Measurements from ENCODE around the gene PNPLA1. TPM values are rescaled to one million over a fixed set of nuclear protein-coding genes. Genes with fewer than 3 reads are reported as not detected.

The PNPLA1 gene
- total RNA-seq, 1 donor from 2014 or later = not detected

DNA sequence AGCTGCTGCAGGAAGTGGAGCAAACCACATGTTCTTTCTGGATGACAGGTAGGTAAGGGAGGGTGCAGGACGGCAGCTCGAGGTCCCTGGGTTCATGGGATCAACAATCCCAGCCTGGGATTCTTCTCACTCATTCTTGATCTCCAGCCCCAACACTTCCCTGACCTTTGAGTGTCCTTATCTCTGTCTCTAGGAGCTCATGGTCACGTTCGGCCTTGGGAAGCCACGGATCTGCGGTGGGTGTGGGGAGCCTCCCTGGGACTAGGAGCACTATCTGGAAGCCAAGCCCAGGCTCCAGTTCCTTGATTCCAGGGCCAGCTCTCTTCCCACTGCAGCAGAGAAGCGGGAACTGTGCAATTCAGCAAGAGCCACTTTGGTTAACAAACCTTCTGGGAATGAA lies 39.3 kb downstream of the PNPLA1 start:
- no peaks in the 10 kb centered on the region for H3K36me3 Mint-ChIP-seq
- Histone ChIP-seq H3K36me3 (no peaks in the 10 kb centered on the region), H3K4me1 (peaks cover 10% of the 10 kb centered on the region), H2AFZ (replicated peaks) (no peak overlapping the region), H3K27ac (no peak overlapping the region), H3K4me3 (no peak overlapping the region), H3K9me3 (ENCODE audit: low read depth) (no peaks in the 10 kb centered on the region), H3K27me3 (no peaks in the 10 kb centered on the region), H3K9ac (no peak overlapping the region), H3K79me2 (ENCODE audit: low read depth) (no peaks in the 10 kb centered on the region), H3F3A (ENCODE audit: low read depth) (no peaks in the 10 kb centered on the region), H3K4me2 (no peak overlapping the region), H4K20me1 (ENCODE audit: low read depth) (no peaks in the 10 kb centered on the region)
- no peak overlapping the region for H3K27ac Mint-ChIP-seq
- peaks cover 2% of the 10 kb centered on the region for H3K9me3 Mint-ChIP-seq
- DNase-seq (ENCODE audit: low spot score) = no peak
- peaks cover 4% of the 10 kb centered on the region for H3K27me3 Mint-ChIP-seq (ENCODE audit: insufficient read depth, low read depth)
- H3K4me1 Mint-ChIP-seq = peaks cover 15% of the 10 kb centered on the region
- TF ChIP-seq EZH2phosphoT487 (IDR thresholded peaks at IDR 0.05) (no peak), CTCF (IDR thresholded peaks at IDR 0.05) (no peak), EZH2 (IDR thresholded peaks at IDR 0.05) (no peak)
- no peak overlapping the region for H3K4me3 Mint-ChIP-seq

DNA sequence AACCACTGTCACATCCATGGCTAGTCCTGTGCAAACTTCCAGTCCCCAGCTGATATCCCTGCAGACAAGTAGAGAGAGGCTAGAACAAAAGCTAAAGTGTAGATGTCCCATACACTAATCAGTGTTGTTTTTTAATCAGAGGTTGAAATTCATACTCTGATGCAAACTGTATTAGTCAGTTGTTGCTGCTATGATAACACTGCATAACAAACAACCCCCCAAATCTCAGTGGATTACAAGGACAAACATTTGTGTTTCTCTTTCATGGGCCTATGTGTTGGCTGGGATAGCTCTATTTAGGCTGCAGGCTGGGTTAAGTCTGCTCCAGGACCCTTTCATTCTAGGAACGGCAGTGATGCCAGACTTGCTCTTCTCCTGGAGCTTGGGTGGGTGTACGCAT lies 40.0 kb downstream of the PNPLA1 start:
- Histone ChIP-seq H4K20me1 (ENCODE audit: low read depth) (no peaks in the 10 kb centered on the region), H3F3A (ENCODE audit: low read depth) (no peaks in the 10 kb centered on the region), H3K4me2 (no peak overlapping the region), H3K9ac (no peak overlapping the region), H3K27me3 (no peaks in the 10 kb centered on the region), H3K9me3 (ENCODE audit: low read depth) (no peaks in the 10 kb centered on the region), H3K27ac (no peak overlapping the region), H3K79me2 (ENCODE audit: low read depth) (no peaks in the 10 kb centered on the region), H3K36me3 (no peaks in the 10 kb centered on the region), H3K4me3 (no peak overlapping the region), H2AFZ (replicated peaks) (no peak overlapping the region), H3K4me1 (peaks cover 10% of the 10 kb centered on the region)
- Mint-ChIP-seq H3K27me3 (ENCODE audit: insufficient read depth, low read depth) (peaks cover 4% of the 10 kb centered on the region), H3K4me3 (no peak overlapping the region), H3K36me3 (no peaks in the 10 kb centered on the region), H3K9me3 (peaks cover 2% of the 10 kb centered on the region), H3K4me1 (peaks cover 17% of the 10 kb centered on the region), H3K27ac (no peak overlapping the region)
- no peak for DNase-seq (ENCODE audit: low spot score)
- no peak for TF ChIP-seq EZH2phosphoT487 (IDR thresholded peaks at IDR 0.05)
- no peak for TF ChIP-seq EZH2 (IDR thresholded peaks at IDR 0.05)
- no peak for TF ChIP-seq CTCF (IDR thresholded peaks at IDR 0.05)

DNA sequence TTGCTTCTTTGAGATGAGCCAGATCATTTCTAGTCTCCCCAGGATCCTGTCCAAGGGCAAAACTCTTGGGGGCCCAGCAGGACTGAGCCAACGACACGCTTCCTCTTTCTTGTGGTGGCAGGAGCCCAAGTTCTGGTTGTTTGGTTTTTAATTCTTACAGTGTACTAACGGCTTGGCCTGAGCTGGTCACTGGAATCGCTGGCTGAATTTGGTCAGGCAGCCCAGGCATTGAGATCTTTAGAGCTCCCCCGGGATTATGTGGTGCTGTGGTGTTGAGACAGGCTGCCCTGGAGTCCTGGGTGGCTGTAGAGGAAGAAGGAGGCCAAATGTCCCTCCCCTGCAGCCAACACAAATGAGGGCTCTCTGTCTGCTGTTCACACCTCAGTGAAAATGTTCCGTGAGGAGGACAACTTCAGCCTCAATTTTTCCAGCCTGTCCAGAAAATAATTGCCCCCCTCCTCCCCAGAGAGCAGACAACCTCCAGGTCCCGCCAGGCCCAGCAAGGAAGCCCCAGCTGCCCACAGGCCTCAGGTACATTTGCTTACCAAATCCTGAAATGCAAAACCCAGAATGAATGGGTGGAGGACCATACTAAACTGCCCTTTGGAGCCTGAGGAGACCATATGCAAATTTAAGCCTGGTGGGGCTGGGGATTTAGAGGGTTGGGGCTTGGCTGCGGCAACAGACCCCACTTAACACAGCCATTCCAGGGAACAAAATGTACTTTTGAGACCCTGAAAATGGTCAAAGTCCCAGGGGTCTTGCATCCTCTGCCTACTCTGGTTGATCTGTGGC lies 43.2 kb downstream of the PNPLA1 start:
- H3K9me3 Mint-ChIP-seq = peaks cover 2% of the 10 kb centered on the region
- no peak overlapping the region for H3K27ac ChIP-seq
- H4K20me1 ChIP-seq (ENCODE audit: low read depth) = no peaks in the 10 kb centered on the region
- no peak overlapping the region for H3K4me3 Mint-ChIP-seq
- H3F3A ChIP-seq (ENCODE audit: low read depth) = no peaks in the 10 kb centered on the region
- no peaks in the 10 kb centered on the region for H3K27me3 ChIP-seq
- H3K79me2 ChIP-seq (ENCODE audit: low read depth) = no peaks in the 10 kb centered on the region
- TF ChIP-seq EZH2phosphoT487 (IDR thresholded peaks at IDR 0.05) = no peak
- no peak for TF ChIP-seq EZH2 (IDR thresholded peaks at IDR 0.05)
- TF ChIP-seq CTCF (IDR thresholded peaks at IDR 0.05) = no peak
- H3K4me1 ChIP-seq = peaks cover 10% of the 10 kb centered on the region
- no peaks in the 10 kb centered on the region for H3K9me3 ChIP-seq (ENCODE audit: low read depth)
- H3K4me1 Mint-ChIP-seq = peaks cover 4% of the 10 kb centered on the region
- no peak overlapping the region for H3K4me2 ChIP-seq
- H3K36me3 ChIP-seq = no peaks in the 10 kb centered on the region
- no peak overlapping the region for H3K4me3 ChIP-seq
- peak overlapping the region; percentile 77 for H2AFZ ChIP-seq (replicated peaks)
- peaks cover 8% of the 10 kb centered on the region for H3K27me3 Mint-ChIP-seq (ENCODE audit: insufficient read depth, low read depth)
- no peak overlapping the region for H3K9ac ChIP-seq
- no peak for DNase-seq (ENCODE audit: low spot score)
- no peaks in the 10 kb centered on the region for H3K36me3 Mint-ChIP-seq
- no peak overlapping the region for H3K27ac Mint-ChIP-seq

Measured in neural progenitor cell (in vitro differentiated cells).